ENCODE data around the gene HDAC7. TPM values are rescaled to one million over a fixed set of nuclear protein-coding genes. Genes with fewer than 3 reads are reported as not detected.

HDAC7 gene
- total RNA-seq, 1 donor from 2014 or later, result 93.2 TPM

- H3K4me3 Mint-ChIP-seq (ENCODE audit: unreplicated experiment), result no peak overlapping the region
- DNase-seq (ENCODE audit: low spot score), result no peak
- no peak for TF ChIP-seq CTCF (IDR thresholded peaks at IDR 0.05)
- peaks cover 71% of the 10 kb centered on the region for H3K4me1 Mint-ChIP-seq (ENCODE audit: low read depth)
- H3K9me3 Mint-ChIP-seq (ENCODE audit: low read depth), result no peaks in the 10 kb centered on the region
- H3K36me3 Mint-ChIP-seq (ENCODE audit: low read depth), result no peaks in the 10 kb centered on the region
- no peak overlapping the region for H3K27ac Mint-ChIP-seq (ENCODE audit: unreplicated experiment)
- H3K27me3 Mint-ChIP-seq (ENCODE audit: low read depth), result no peaks in the 10 kb centered on the region
These were observed 4.5 kb upstream of the HDAC7 start for GRCh38 chr12:47824198-47824597.

- TF ChIP-seq CTCF (IDR thresholded peaks at IDR 0.05), result no peak
- Mint-ChIP-seq H3K4me3 (ENCODE audit: unreplicated experiment) (no peak overlapping the region), H3K4me1 (ENCODE audit: low read depth) (peaks cover 66% of the 10 kb centered on the region), H3K27me3 (ENCODE audit: low read depth) (no peaks in the 10 kb centered on the region), H3K9me3 (ENCODE audit: low read depth) (no peaks in the 10 kb centered on the region), H3K36me3 (ENCODE audit: low read depth) (no peaks in the 10 kb centered on the region), H3K27ac (ENCODE audit: unreplicated experiment) (no peak overlapping the region)
- peak; percentile 3 for DNase-seq (ENCODE audit: low spot score)
These were observed 3.9 kb upstream of the HDAC7 start for GRCh38 chr12:47823422-47824086.

- no peak for TF ChIP-seq CTCF (IDR thresholded peaks at IDR 0.05)
- no peak for DNase-seq (ENCODE audit: low spot score)
- Mint-ChIP-seq H3K36me3 (ENCODE audit: low read depth) (no peaks in the 10 kb centered on the region), H3K27me3 (ENCODE audit: low read depth) (no peaks in the 10 kb centered on the region), H3K4me3 (ENCODE audit: unreplicated experiment) (no peak overlapping the region), H3K4me1 (ENCODE audit: low read depth) (peaks cover 66% of the 10 kb centered on the region), H3K27ac (ENCODE audit: unreplicated experiment) (no peak overlapping the region), H3K9me3 (ENCODE audit: low read depth) (no peaks in the 10 kb centered on the region)
These were observed 3.2 kb upstream of the HDAC7 start for GRCh38 chr12:47822863-47823262.

- Mint-ChIP-seq H3K36me3 (ENCODE audit: low read depth) (no peaks in the 10 kb centered on the region), H3K27me3 (ENCODE audit: low read depth) (no peaks in the 10 kb centered on the region), H3K4me1 (ENCODE audit: low read depth) (peaks cover 70% of the 10 kb centered on the region), H3K9me3 (ENCODE audit: low read depth) (no peaks in the 10 kb centered on the region), H3K4me3 (ENCODE audit: unreplicated experiment) (no peak overlapping the region), H3K27ac (ENCODE audit: unreplicated experiment) (peak overlapping the region; percentile 99)
- no peak for TF ChIP-seq CTCF (IDR thresholded peaks at IDR 0.05)
- peak; percentile 7 for DNase-seq (ENCODE audit: low spot score)
These were observed 2.7 kb upstream of the HDAC7 start for GRCh38 chr12:47822401-47822800.

GRCh38 chr12:47821346-47821706, 1.6 kb upstream of the HDAC7 start:
- DNase-seq (ENCODE audit: low spot score), result peak; percentile 22
- Mint-ChIP-seq H3K27ac (ENCODE audit: unreplicated experiment) (peak overlapping the region; percentile 99), H3K4me3 (ENCODE audit: unreplicated experiment) (peak overlapping the region; percentile 93), H3K9me3 (ENCODE audit: low read depth) (no peaks in the 10 kb centered on the region), H3K4me1 (ENCODE audit: low read depth) (peaks cover 75% of the 10 kb centered on the region), H3K36me3 (ENCODE audit: low read depth) (no peaks in the 10 kb centered on the region), H3K27me3 (ENCODE audit: low read depth) (no peaks in the 10 kb centered on the region)
- no peak for TF ChIP-seq CTCF (IDR thresholded peaks at IDR 0.05)

Measured in chondrocyte (in vitro differentiated cells).